HG02610 (cell line): ENCODE data around the gene SRP19.
"Not testable (repeated sequence)": the region's sequence is repeated elsewhere in the genome, so short reads cannot be mapped to it uniquely, and the experiment has no call there.

Source experiments
- ATAC-seq: cut with Tn5 transposase; IDR thresholded peaks from one replicate; pipeline ENCODE4 v1.9.1; 2021; ENCODE audit warnings: mild to moderate bottlenecking, moderate library complexity; ENCODE audit not compliant: unreplicated experiment

The SRP19 gene

GRCh38 chr5:112869948-112870347 is 8.9 kb downstream of the SRP19 start:
- ATAC-seq, result peak; percentile 85

GRCh38 chr5:112870966-112871365 is 9.9 kb downstream of the SRP19 start:
- ATAC-seq, result no peak

- ATAC-seq, result no peak
These were observed 15.3 kb downstream of the SRP19 start for GRCh38 chr5:112876362-112876761.

GRCh38 chr5:112878101-112878500 is 17.0 kb downstream of the SRP19 start:
- no peak for ATAC-seq

- peak; percentile 48 for ATAC-seq
These were observed 17.7 kb downstream of the SRP19 start for GRCh38 chr5:112878760-112879159.

GRCh38 chr5:112880219-112880964 is 19.3 kb downstream of the SRP19 start:
- ATAC-seq, result no peak

GRCh38 chr5:112883192-112883591 is 22.1 kb downstream of the SRP19 start:
- no peak for ATAC-seq

GRCh38 chr5:112885001-112885400 is 23.9 kb downstream of the SRP19 start:
- no peak for ATAC-seq

GRCh38 chr5:112886975-112887374 is 25.9 kb downstream of the SRP19 start:
- no peak for ATAC-seq

GRCh38 chr5:112892066-112892465 is 31.0 kb downstream of the SRP19 start:
- ATAC-seq, result not testable (repeated sequence)

- ATAC-seq, result no peak
These were observed 31.7 kb downstream of the SRP19 start for GRCh38 chr5:112892776-112893175.

- ATAC-seq, result no peak
These were observed 34.6 kb downstream of the SRP19 start for GRCh38 chr5:112895682-112896081.

GRCh38 chr5:112902561-112902960 is 41.5 kb downstream of the SRP19 start:
- no peak for ATAC-seq

- ATAC-seq, result not testable (repeated sequence)
These were observed 43.9 kb downstream of the SRP19 start for GRCh38 chr5:112904996-112905395.

GRCh38 chr5:112906637-112907036 is 45.5 kb downstream of the SRP19 start:
- peak; percentile 48 for ATAC-seq

- ATAC-seq, result peak; percentile 47
These were observed 46.1 kb downstream of the SRP19 start for GRCh38 chr5:112907166-112907631.

- ATAC-seq, result no peak
These were observed 47.8 kb downstream of the SRP19 start for GRCh38 chr5:112908854-112909253.

- ATAC-seq, result no peak
These were observed 49.4 kb downstream of the SRP19 start for GRCh38 chr5:112910529-112910928.

GRCh38 chr5:112914584-112914983 is 53.5 kb downstream of the SRP19 start:
- no peak for ATAC-seq

GRCh38 chr5:112915831-112916230 is 54.7 kb downstream of the SRP19 start:
- no peak for ATAC-seq

GRCh38 chr5:112917453-112917995 is 56.4 kb downstream of the SRP19 start:
- no peak for ATAC-seq

- no peak for ATAC-seq
These were observed 57.0 kb downstream of the SRP19 start for GRCh38 chr5:112918136-112918535.

- ATAC-seq, result no peak
These were observed 57.6 kb downstream of the SRP19 start for GRCh38 chr5:112918679-112919078.
